Stimulated activated CD8-positive, alpha-beta memory T cell treated with anti-CD3 and anti-CD28 coated beads, Interleukin-15, amount 100 ng/mL, for 24 hours (primary cell): Measurements from ENCODE around the gene C10orf53.
"Not testable (repeated sequence)": the region's sequence is repeated elsewhere in the genome, so short reads cannot be mapped to it uniquely, and the experiment has no call there.

Source experiments
- DNase-seq: peaks from one replicate; pipeline ENCODE4 v3.0.0-alpha.2; 2020; ENCODE audit warnings: low read depth

The C10orf53 gene

DNA sequence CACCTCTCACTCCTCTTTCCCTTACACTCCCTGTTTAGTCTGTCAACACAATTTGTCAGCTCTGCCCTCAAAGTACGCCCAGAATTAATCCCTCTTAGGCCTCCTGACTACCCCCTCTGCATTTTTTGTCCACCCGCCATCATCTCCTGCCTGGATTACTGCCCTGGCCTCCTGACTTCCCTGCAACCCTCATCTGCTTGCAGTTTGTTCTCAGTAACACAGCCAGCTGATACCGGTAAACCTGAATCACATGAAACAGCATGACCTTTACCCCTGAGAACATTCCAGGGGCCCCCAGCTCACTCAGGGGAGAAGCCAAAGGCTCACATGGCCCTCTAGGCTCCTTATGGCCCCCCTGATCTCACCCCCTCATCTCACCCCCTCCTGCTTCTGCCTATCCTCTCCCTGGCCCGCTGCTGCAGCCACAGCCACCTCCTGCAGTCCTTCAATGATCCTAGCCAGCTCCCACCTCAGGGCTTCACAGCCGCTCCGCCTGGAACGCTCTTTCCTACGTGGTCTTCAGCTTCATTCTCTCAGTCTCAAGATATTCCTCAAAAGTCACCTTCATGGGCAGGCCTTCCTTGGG is 8.9 kb downstream of the C10orf53 start:
- DNase-seq = no peak

DNA sequence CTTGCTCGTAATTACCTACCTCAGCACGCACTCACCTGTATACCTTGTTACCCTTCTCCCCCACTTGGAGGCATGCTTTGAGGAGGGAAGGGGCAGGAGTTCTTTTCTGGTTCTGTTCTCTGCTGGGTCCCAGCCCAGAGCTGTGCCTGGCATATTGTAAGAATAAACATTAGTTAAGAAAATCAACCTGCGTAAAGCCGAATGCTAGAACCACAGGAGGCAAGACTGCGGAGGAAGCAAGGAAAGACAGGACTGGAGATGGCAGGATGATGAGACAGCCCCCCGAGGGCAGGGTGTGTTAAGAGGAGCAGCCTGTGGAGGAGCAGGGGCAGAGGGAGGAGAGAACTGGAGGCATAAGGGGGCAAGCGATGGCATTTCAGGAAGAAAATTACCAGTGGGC is 9.5 kb downstream of the C10orf53 start:
- no peak for DNase-seq

- no peak for DNase-seq
Measured at GRCh38 chr10:49689882-49690510, 10.5 kb downstream of the C10orf53 start.

DNA sequence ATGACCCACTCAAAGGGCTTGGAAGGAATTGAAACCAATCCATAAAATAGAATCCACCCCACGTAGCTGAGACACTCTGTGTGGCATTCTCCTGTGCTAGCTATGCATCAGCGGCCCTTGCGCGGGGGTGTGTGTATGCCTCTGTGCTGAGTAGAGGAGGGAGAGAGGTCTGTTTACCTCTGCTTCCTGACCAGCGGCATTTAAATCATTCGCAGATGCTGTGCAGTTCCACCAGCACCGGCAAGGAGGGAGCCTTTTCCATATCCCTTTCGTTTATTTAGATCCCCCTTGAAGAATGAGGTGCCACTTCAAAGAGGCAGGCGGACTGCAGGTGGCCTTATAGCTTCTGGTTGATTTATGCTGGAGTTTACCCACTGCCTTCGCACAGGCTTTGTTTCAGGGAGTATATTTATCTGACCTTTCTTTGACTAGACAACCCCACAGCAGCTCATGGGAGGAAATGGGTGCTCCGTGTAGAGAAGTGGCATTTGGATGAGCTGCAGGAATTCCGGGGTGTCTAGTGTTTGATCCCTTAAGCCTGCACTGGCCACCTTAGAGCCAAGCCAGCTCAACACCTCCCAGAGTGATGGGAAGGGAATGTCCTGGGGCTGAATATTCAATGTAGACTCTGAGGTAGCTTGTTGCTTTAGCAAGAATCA is 11.4 kb downstream of the C10orf53 start:
- DNase-seq = no peak

DNA sequence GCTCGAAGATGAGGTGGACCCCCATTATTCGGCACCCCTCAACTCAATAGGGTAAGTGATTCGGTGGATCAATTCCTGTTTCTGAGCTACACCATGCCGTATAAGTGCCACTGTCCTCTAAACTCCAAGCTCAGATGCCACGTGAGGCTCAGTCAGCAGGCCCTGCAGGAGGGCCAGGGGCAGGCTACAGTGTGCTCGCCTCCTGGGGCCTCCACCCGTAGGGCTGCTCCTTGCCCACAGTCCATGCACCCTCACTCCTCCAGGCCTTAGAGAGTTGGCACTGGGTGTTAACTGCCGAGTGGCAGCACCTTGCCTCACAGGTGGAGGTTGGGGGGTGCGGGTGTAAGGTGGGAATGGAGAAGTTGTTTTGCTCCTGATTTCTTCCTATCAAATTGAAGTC is 12.1 kb downstream of the C10orf53 start:
- DNase-seq = no peak

- DNase-seq = no peak
Measured at GRCh38 chr10:49694466-49694865, 15.0 kb downstream of the C10orf53 start.

DNA sequence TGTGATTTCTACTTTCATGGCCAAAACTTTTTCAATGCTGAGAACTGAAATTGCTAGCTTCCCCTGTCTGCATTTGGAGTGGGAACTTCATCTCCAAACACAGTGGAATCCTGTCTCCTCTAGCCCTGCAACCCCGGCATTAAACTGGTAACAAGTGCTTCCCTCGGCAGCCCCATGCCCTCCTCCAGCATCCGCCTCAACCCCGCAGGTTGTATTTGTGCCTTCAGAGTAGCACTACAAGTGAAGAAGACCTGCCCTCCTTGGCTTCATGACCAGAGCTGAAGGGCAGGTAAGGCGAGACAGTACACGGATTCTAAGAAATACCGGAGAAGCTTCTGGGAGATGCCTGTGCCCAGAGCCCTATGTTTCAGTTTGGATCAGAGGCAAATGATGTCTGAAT is 16.9 kb downstream of the C10orf53 start:
- no peak for DNase-seq

DNA sequence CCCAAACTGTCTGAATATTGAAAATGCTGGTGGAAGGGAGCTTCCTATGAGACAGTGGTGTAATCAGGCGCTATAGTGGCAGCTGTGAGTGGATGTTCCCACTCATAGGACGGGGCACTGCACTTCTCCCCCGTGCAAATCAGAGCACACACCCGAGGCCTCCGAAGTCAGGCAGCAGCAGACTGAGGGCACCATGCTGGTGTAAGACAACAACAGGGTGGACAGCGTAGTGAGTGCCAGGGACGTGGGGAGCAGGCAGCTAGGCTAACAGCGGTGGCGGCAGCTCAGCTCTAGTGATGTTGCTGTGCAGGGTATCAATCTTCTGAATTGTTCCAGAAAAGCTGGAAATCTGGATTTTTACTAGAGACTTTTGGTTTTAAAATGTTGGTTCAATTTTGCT is 19.2 kb downstream of the C10orf53 start:
- no peak for DNase-seq

DNA sequence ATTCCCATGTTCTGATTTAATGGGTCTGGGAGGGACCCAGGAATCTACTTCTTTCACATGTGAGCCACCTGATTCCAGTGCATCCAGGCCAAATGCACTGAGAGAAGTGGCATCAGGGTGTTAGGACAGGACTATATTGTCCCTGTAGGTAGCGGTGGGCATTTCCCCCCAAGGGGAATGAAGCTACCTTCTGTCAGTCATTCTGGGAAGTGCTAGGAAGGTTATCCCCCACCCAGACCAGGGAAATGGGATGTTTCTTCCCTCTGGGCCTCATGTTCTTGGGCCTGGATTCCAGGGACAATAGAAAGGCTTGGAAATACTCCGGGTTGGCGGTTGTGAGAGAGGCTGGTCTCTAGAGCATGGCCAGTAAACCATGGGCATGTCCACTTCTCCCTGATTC is 20.8 kb downstream of the C10orf53 start:
- DNase-seq = no peak

DNA sequence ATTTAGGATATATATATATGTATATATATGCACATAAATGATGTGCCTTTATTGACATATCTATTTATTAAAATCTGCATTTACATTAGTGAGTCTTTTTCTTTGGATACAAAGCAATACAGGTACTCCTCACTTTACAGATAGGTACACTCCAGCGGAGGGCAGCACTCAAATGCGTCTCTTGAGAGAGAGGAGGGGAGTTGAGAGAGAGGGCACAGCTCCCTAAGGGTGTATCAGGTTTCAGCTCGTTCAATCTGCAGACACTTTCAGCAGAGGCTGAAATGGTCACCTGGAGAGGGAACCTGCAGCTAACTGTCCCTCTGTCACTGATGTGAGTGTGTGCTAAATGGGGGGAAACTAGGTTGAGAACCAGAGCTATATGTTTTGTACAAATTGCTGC is 21.5 kb downstream of the C10orf53 start:
- DNase-seq = no peak

GRCh38 chr10:49707585-49707984 is 28.1 kb downstream of the C10orf53 start:
- no peak for DNase-seq

DNA sequence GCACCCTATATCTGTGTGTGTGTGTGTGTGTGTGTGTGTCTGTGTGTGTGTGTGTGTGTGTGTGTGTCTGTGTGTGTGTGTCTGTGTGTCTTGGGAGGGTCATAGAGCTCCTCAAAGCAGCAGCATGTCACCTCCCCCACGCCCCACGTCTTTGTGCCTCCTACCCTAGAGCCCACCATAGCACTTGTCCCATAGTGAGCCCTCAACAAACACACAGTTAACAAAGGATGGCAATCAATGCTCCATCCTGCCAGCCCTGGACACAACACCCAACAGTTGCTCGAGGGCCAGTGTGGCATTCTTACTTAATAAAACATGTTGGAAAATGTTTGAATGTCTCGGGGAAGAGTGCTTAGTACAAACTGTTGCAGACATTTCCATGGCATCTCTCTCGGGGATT is 30.5 kb downstream of the C10orf53 start:
- DNase-seq = no peak

DNA sequence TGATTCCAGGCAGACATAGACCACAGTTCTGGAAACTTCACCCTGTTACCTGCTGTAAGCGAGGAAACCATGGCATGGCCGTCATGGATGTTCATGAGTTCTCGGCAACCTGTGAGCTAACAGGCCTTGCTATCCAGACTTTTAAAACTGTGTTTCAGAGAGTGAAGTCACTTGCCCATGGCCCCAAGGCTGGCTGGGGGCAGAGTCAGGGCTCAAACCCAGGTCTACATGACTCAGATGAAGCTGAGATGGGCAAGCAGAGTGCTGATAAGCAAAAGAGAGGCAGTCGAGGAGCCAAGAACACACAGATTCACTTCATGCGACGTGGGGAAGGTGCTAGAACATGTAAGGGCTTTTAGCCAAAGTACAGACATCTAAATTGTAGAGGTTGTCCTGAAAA is 31.5 kb downstream of the C10orf53 start:
- no peak for DNase-seq

GRCh38 chr10:49711481-49711880 is 32.0 kb downstream of the C10orf53 start:
- DNase-seq = no peak

DNA sequence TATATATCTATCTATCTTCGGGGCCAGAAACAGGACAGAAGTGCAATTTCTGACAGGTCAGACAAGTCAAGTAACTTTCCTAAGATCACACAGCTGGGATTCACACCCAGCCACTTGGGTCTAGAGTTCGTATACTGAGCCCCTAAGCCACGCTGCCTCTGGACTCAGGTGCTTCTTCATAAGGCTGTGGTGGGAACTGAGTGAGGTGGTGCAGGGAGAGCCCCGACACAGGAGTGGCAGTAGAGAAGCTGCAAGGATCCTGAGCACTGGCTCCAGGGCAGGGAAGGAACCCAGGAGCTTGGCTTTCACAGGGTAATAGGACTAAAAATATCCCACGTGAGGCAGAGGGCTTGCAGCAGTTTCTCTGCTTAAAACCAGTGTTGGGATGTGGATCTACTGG is 33.8 kb downstream of the C10orf53 start:
- DNase-seq = no peak

- DNase-seq = not testable (repeated sequence)
Measured at GRCh38 chr10:49715157-49715556, 35.7 kb downstream of the C10orf53 start.

- DNase-seq = no peak
Measured at GRCh38 chr10:49726593-49726992, 47.1 kb downstream of the C10orf53 start.

DNA sequence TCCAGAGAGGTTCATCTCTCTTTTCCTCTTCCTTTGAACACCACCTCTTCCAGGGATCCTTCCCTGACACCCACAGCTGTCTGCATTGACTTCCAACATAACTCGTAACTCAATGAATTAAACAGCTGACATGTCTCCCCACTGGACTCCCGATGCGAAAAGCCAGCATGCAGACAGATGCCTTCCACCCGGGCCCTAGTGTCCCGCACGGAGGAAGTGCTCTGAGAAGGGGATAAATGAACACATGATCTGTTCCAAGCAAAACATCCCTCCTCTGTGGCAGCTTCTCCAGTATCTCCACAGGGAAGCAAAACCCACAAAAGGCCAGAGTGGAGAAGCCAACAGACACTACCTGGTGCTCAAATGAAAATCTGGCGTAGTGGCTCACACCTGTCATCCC is 54.4 kb downstream of the C10orf53 start:
- no peak for DNase-seq

DNA sequence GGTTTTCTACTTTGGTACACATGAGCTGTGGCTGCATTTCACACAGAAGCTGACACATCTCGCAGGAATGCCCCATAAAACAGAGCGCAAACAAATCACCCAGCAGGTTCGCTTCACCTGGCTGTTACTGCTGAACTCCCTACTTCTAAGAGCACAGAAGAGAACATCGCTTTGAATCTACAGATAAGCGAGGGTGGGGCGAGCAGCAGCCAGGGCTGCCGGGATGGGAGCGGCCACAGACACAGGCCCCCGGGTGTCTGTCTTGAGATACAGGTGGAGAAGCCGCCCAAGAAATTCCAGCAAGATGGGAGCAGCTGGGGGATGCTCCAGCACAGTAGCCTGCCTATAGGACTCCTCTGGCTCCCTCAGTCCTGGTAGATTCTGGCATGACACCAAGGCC is 55.2 kb downstream of the C10orf53 start:
- no peak for DNase-seq

DNA sequence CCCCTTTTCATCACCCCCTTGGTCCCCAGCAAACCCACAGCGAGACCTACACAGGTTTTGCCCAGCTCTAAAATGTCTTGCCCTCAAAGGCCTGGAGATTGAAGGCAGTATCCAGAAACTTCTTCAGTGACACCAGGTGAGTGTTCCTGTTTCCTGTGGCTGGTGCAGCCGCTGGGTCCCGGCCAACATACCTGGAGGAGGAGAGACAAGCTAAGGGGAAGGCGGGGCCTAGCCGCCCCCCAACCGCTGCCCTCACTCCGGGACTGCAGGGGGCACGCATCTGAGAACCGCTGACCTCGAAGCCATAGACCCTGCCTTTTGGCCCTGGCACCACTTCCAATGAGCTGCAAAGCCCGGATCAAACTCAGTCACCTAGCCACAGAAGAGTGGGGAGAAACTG is 55.7 kb downstream of the C10orf53 start:
- no peak for DNase-seq

DNA sequence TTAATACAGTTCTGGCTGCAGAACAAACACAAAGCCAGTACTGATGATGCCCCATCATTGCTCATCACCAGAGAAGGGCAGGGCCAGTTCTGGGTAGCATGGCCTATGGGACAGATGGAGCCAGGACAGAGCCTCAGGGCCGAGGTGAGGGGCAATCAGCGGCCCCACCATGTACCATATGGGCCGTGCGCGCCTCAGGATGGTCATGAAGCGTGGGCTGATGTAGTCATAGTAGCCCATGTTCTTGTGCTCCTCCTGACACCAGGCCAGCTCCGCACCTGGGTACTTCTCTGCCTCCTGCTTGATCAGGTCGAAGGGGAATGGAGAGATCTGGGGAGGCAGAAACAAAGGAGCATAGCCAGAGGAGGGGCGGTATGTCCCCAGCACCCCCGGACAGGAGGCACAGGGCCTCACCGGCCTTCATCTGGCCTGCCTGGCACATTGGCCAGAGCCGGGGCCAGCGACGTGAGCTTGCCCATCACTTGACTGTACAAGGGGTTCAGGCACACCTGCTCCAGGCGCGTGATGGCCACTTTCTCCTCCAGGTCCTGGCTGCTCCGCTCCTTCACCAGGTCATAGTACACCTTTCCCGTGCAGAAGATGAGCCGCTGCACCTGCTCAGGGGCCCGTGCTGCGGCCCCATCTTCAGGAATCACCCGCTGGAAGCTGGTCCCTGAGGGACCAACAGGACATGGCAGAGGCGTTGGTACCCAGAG is 56.6 kb downstream of the C10orf53 start:
- DNase-seq = no peak

- DNase-seq = no peak
Measured at GRCh38 chr10:49736564-49737113, 57.2 kb downstream of the C10orf53 start.
